H9 (cell line): Measurements from ENCODE around the gene GLP2R. TPM values are rescaled to one million over a fixed set of nuclear protein-coding genes. Genes with fewer than 3 reads are reported as not detected.

Experiments used
- DNase-seq: peaks from one replicate; pipeline ENCODE4 v3.0.0-alpha.2; 2017
- H2AFZ ChIP-seq: one replicate; pipeline ENCODE4 v1.6.1; 2013; ENCODE audit warnings: mild to moderate bottlenecking, low read length, control low read depth, moderate library complexity
- H2AK5ac ChIP-seq: 2 replicates; pipeline ENCODE4 v1.6.1; 2013; ENCODE audit warnings: low read length, control low read depth, mixed read lengths; ENCODE audit not compliant: insufficient read length
- H2BK120ac ChIP-seq: one replicate; pipeline ENCODE4 v1.6.1; 2013; ENCODE audit warnings: low read depth, mild to moderate bottlenecking, low read length, control low read depth, inconsistent platforms; ENCODE audit not compliant: poor library complexity, severe bottlenecking
- H2BK12ac ChIP-seq: 2 replicates; pipeline ENCODE4 v1.6.1; 2013; ENCODE audit warnings: low read length, control low read depth, mixed read lengths, low read depth; ENCODE audit not compliant: insufficient read length
- H2BK15ac ChIP-seq: 2 replicates; pipeline ENCODE4 v1.6.1; 2013; ENCODE audit warnings: low read depth, low read length, control low read depth
- H2BK20ac ChIP-seq: one replicate; pipeline ENCODE4 v1.6.1; 2013; ENCODE audit warnings: low read depth, mild to moderate bottlenecking, low read length, control low read depth, inconsistent platforms; ENCODE audit not compliant: poor library complexity, severe bottlenecking
- H2BK5ac ChIP-seq: 2 replicates; pipeline ENCODE4 v1.6.1; 2013; ENCODE audit warnings: low read length, control low read depth, mixed read lengths; ENCODE audit not compliant: insufficient read length
- H3K14ac ChIP-seq: 2 replicates; pipeline ENCODE4 v1.6.1; 2013; ENCODE audit warnings: low read length, control low read depth; ENCODE audit not compliant: insufficient read depth
- H3K18ac ChIP-seq: 2 replicates; pipeline ENCODE4 v1.6.1; 2013; ENCODE audit warnings: low read depth, mild to moderate bottlenecking, mixed read lengths, low read length, control low read depth; ENCODE audit not compliant: insufficient read length
- H3K23ac ChIP-seq: 2 replicates; pipeline ENCODE4 v1.6.1; 2013; ENCODE audit warnings: low read length, control low read depth, mixed read lengths, low read depth; ENCODE audit not compliant: insufficient read length
- H3K23me2 ChIP-seq: 2 replicates; pipeline ENCODE4 v1.6.1; 2013; ENCODE audit warnings: low read depth, mild to moderate bottlenecking, mixed read lengths, low read length, control low read depth; ENCODE audit not compliant: insufficient read length, poor library complexity, severe bottlenecking
- H3K27ac ChIP-seq: 2 replicates; pipeline ENCODE4 v1.5.1; 2013; ENCODE audit warnings: low read length, control low read depth, mixed read lengths, low read depth; ENCODE audit not compliant: insufficient read length
- H3K27me3 ChIP-seq: 2 replicates; pipeline ENCODE4 v1.6.1; 2013; ENCODE audit warnings: low read length, control low read depth, inconsistent platforms; ENCODE audit not compliant: insufficient read depth
- H3K4ac ChIP-seq: 2 replicates; pipeline ENCODE4 v1.6.1; 2013; ENCODE audit warnings: low read depth, mild to moderate bottlenecking, control low read depth, inconsistent platforms, low read length, moderate library complexity
- H3K4me1 ChIP-seq: 2 replicates; pipeline ENCODE4 v1.6.1; 2013; ENCODE audit warnings: low read length, control low read depth, inconsistent platforms; ENCODE audit not compliant: insufficient read depth
- H3K4me2 ChIP-seq: 2 replicates; pipeline ENCODE4 v1.6.1; 2013; ENCODE audit warnings: low read length, control low read depth, mixed read lengths; ENCODE audit not compliant: insufficient read length, insufficient read depth
- H3K56ac ChIP-seq: 2 replicates; pipeline ENCODE4 v1.6.1; 2013; ENCODE audit warnings: low read depth, mild to moderate bottlenecking, mixed read lengths, low read length, control low read depth; ENCODE audit not compliant: insufficient read length
- H3K79me1 ChIP-seq: 2 replicates; pipeline ENCODE4 v1.6.1; 2013; ENCODE audit warnings: low read depth, mild to moderate bottlenecking, moderate library complexity, low read length, control low read depth, inconsistent platforms; ENCODE audit not compliant: insufficient read depth, poor library complexity, severe bottlenecking
- H3K79me2 ChIP-seq: 2 replicates; pipeline ENCODE4 v1.6.1; 2013; ENCODE audit warnings: low read length, control low read depth, inconsistent platforms; ENCODE audit not compliant: insufficient read depth
- H3K9ac ChIP-seq: 2 replicates; pipeline ENCODE4 v1.6.1; 2013; ENCODE audit warnings: low read length, control low read depth, mixed read lengths; ENCODE audit not compliant: insufficient read length; ENCODE audit errors: extremely low read depth
- H3K9me3 ChIP-seq: one replicate; pipeline ENCODE4 v1.6.1; 2013; ENCODE audit warnings: low read depth, low read length, inconsistent platforms; ENCODE audit not compliant: control insufficient read depth
- H3T11ph ChIP-seq: one replicate; pipeline ENCODE4 v1.6.1; 2013; ENCODE audit warnings: mild to moderate bottlenecking, low read length, control low read depth, inconsistent platforms
- H4K20me1 ChIP-seq: one replicate; pipeline ENCODE4 v1.6.1; 2013; ENCODE audit not compliant: control insufficient read depth, insufficient read length, insufficient read depth
- H4K5ac ChIP-seq: 2 replicates; pipeline ENCODE4 v1.6.1; 2013; ENCODE audit warnings: low read depth, mild to moderate bottlenecking, mixed read lengths, low read length, control low read depth; ENCODE audit not compliant: insufficient read length
- H4K8ac ChIP-seq: replicated peaks from 2 replicates; pipeline ENCODE4 v1.6.1; 2013; ENCODE audit warnings: low read length, control low read depth, mixed read lengths, low read depth; ENCODE audit not compliant: insufficient read length
- H4K91ac ChIP-seq: 2 replicates; pipeline ENCODE4 v1.6.1; 2013; ENCODE audit warnings: low read depth, mild to moderate bottlenecking, moderate library complexity, mixed read lengths, low read length, control low read depth; ENCODE audit not compliant: insufficient read length
- H3K27ac Mint-ChIP-seq, 3 experiments: 2 replicates in 2 of 3; 3 replicates in 1 of 3; pipeline ENCODE4 v1.8.0; 2020 to 2021; ENCODE audit warnings: mixed read lengths in 3 of 3, mild to moderate bottlenecking in 1 of 3, moderate library complexity in 1 of 3
- H3K27me3 Mint-ChIP-seq: 2 replicates; pipeline ENCODE4 v1.8.0; 2021; ENCODE audit warnings: low read depth, mild to moderate bottlenecking, moderate library complexity, mixed read lengths
- H3K36me3 Mint-ChIP-seq, 3 experiments: 2 replicates in 2 of 3; 3 replicates in 1 of 3; pipeline ENCODE4 v1.8.0; 2020 to 2021; ENCODE audit warnings: low read depth in 3 of 3, mixed read lengths in 3 of 3; ENCODE audit not compliant: insufficient read depth in 1 of 3
- H3K4me1 Mint-ChIP-seq, 2 experiments: 2 replicates each; pipeline ENCODE4 v1.8.0; 2020; ENCODE audit warnings: mixed read lengths in 2 of 2
- H3K4me3 Mint-ChIP-seq, 2 experiments: 2 replicates in 1 of 2; 3 replicates in 1 of 2; pipeline ENCODE4 v1.8.0; 2020 to 2021; ENCODE audit warnings: mild to moderate bottlenecking in 2 of 2, mixed read lengths in 2 of 2, moderate library complexity in 1 of 2
- H3K9me3 Mint-ChIP-seq, 2 experiments: 2 replicates in 1 of 2; 3 replicates in 1 of 2; pipeline ENCODE4 v1.8.0; 2020; ENCODE audit warnings: mild to moderate bottlenecking in 2 of 2, mixed read lengths in 2 of 2, moderate library complexity in 1 of 2
- CTCF ChIP-seq: fragments of 200-600 bp; sonication (generic); conservative IDR thresholded peaks from 3 replicates; pipeline ENCODE4 v1.8.0; 2021; ENCODE audit warnings: antibody characterized with exemption, mild to moderate bottlenecking
- WGBS: extraction: QIAGEN DNeasy Blood & Tissue Kit; methylation state at CpG from one replicate; pipeline ENCODE4 v1.1.7; 2013; ENCODE audit warnings: missing lambda C conversion rate, low lambda C conversion rate, mixed read lengths; ENCODE audit not compliant: insufficient read length; ENCODE audit errors: extremely low coverage; 5-methylcytosine and 5-hydroxymethylcytosine counted together
- total RNA-seq: library from RNA; stranded (reverse); gene quantifications from 2 replicates; pipeline ENCODE4 v1.2.1, GENCODE V29; 2021

GLP2R gene
- total RNA-seq, 1 experiment from 2014 or later = not detected

GRCh38 chr17:9928601-9929333, 103.0 kb downstream of the GLP2R start:
- H3K27ac Mint-ChIP-seq = no peak overlapping the region

More at GRCh38 chr17:9928601-9929333, 103.0 kb downstream of the GLP2R start:
- H3K27me3 ChIP-seq = no peaks in the 10 kb centered on the region
- Mint-ChIP-seq H3K4me3 (no peak overlapping the region), H3K27me3 (peaks cover 2% of the 10 kb centered on the region; the same call in 1 of the 2 replicates), H3K36me3 (no peaks in the 10 kb centered on the region), H3K9me3 (no peaks in the 10 kb centered on the region), H3K4me1 (peaks cover 11 to 20% of the 10 kb centered on the region in 2 experiments)
- no CpG with 5 or more reads among the region's 13 CpGs for WGBS
- H4K20me1 ChIP-seq = no peaks in the 10 kb centered on the region
- no peak overlapping the region for H3K56ac ChIP-seq
- no peak overlapping the region for H3K4me2 ChIP-seq
- H2BK15ac ChIP-seq = no peak overlapping the region
- peak; percentile 80 for DNase-seq
- no peaks in the 10 kb centered on the region for H3K23me2 ChIP-seq
- no peak overlapping the region for H2BK5ac ChIP-seq
- no peak overlapping the region for H3K27ac ChIP-seq
- no peak overlapping the region for H4K5ac ChIP-seq
- H3K9ac ChIP-seq = no peak overlapping the region
- H3K9me3 ChIP-seq = no peaks in the 10 kb centered on the region
- H3K79me1 ChIP-seq = no peaks in the 10 kb centered on the region
- TF ChIP-seq CTCF = peak; percentile 71
- no peak overlapping the region for H4K8ac ChIP-seq
- no peaks in the 10 kb centered on the region for H3K79me2 ChIP-seq
- H2BK120ac ChIP-seq = no peak overlapping the region
- no peak overlapping the region for H2AFZ ChIP-seq
- no peak overlapping the region for H3K4ac ChIP-seq
- H4K91ac ChIP-seq = no peak overlapping the region
- H3K23ac ChIP-seq = no peak overlapping the region
- no peak overlapping the region for H3K18ac ChIP-seq
- no peak overlapping the region for H2BK12ac ChIP-seq
- H2BK20ac ChIP-seq = no peak overlapping the region
- H2AK5ac ChIP-seq = no peak overlapping the region
- H3T11ph ChIP-seq = no peak overlapping the region
- H3K14ac ChIP-seq = no peak overlapping the region
- no peaks in the 10 kb centered on the region for H3K4me1 ChIP-seq
